Neural progenitor cell (in vitro differentiated cells): Measurements from ENCODE around the gene PWWP2B. TPM values are rescaled to one million over a fixed set of nuclear protein-coding genes. Genes with fewer than 3 reads are reported as not detected.
A peak's percentile ranks its signal among the peaks of the same experiment; 100 is the strongest.

Experiments used
- DNase-seq: peaks from one replicate; pipeline ENCODE4 v3.0.0-alpha.2; 2016; ENCODE audit warnings: low spot score
- H2AFZ ChIP-seq: fragments of 200-600 bp; sonication (generic); replicated peaks from 2 replicates; pipeline ENCODE4 v1.6.1; 2016; ENCODE audit warnings: antibody characterized with exemption
- H3F3A ChIP-seq: fragments of 200-600 bp; sonication (generic); 2 replicates; pipeline ENCODE4 v1.6.1; 2016; ENCODE audit warnings: antibody characterized with exemption, low read depth
- H3K27ac ChIP-seq: fragments of 200-600 bp; sonication (generic); 2 replicates; pipeline ENCODE4 v1.5.1; 2016; ENCODE audit warnings: mild to moderate bottlenecking
- H3K27me3 ChIP-seq: fragments of 200-600 bp; sonication (generic); 2 replicates; pipeline ENCODE4 v1.6.1; 2016; ENCODE audit warnings: mild to moderate bottlenecking, moderate library complexity
- H3K36me3 ChIP-seq: fragments of 200-600 bp; sonication (generic); 2 replicates; pipeline ENCODE4 v1.5.1; 2016
- H3K4me1 ChIP-seq: fragments of 200-600 bp; sonication (generic); 2 replicates; pipeline ENCODE4 v1.6.1; 2016; ENCODE audit warnings: mixed run types
- H3K4me2 ChIP-seq: fragments of 200-600 bp; sonication (generic); 2 replicates; pipeline ENCODE4 v1.6.1; 2016
- H3K4me3 ChIP-seq: fragments of 200-600 bp; sonication (generic); 2 replicates; pipeline ENCODE4 v1.5.1; 2016
- H3K79me2 ChIP-seq: fragments of 200-600 bp; sonication (generic); 2 replicates; pipeline ENCODE4 v1.6.1; 2016; ENCODE audit warnings: low read depth
- H3K9ac ChIP-seq: fragments of 200-600 bp; sonication (generic); 2 replicates; pipeline ENCODE4 v1.6.1; 2016
- H3K9me3 ChIP-seq: fragments of 200-600 bp; sonication (generic); 2 replicates; pipeline ENCODE4 v1.5.1; 2016; ENCODE audit warnings: low read depth
- H4K20me1 ChIP-seq: fragments of 200-600 bp; sonication (generic); 2 replicates; pipeline ENCODE4 v1.6.1; 2016; ENCODE audit warnings: low read depth
- H3K27ac Mint-ChIP-seq: 3 replicates; pipeline ENCODE4 v1.8.0; 2021; ENCODE audit warnings: mixed read lengths
- H3K27me3 Mint-ChIP-seq: 2 replicates; pipeline ENCODE4 v1.8.0; 2022; ENCODE audit warnings: low read depth, mild to moderate bottlenecking, inconsistent platforms, moderate library complexity, mixed read lengths; ENCODE audit not compliant: insufficient read depth
- H3K36me3 Mint-ChIP-seq: 3 replicates; pipeline ENCODE4 v1.8.0; 2021; ENCODE audit warnings: mixed read lengths
- H3K4me1 Mint-ChIP-seq: 3 replicates; pipeline ENCODE4 v1.8.0; 2021; ENCODE audit warnings: mixed read lengths
- H3K4me3 Mint-ChIP-seq: 3 replicates; pipeline ENCODE4 v1.8.0; 2021; ENCODE audit warnings: mild to moderate bottlenecking, moderate library complexity, mixed read lengths
- H3K9me3 Mint-ChIP-seq: 3 replicates; pipeline ENCODE4 v1.8.0; 2020; ENCODE audit warnings: mixed read lengths
- EZH2 ChIP-seq: fragments of 200-600 bp; sonication (generic); IDR thresholded peaks from 2 replicates; pipeline ENCODE4 v1.6.1; 2017; ENCODE audit warnings: antibody characterized with exemption, mild to moderate bottlenecking, moderate library complexity
- EZH2phosphoT487 ChIP-seq: fragments of 200-600 bp; sonication (generic); IDR thresholded peaks from 2 replicates; pipeline ENCODE4 v1.6.1; 2017; ENCODE audit warnings: antibody characterized with exemption
- total RNA-seq: library from RNA; depleted of rRNA; stranded (reverse); fragments of >200 nt; gene quantifications from 2 replicates; pipeline ENCODE4 v1.2.3, GENCODE V29; 2015; ENCODE audit warnings: low replicate concordance
- TF ChIP-seq, protein P1 (sequence below): fragments of 200-600 bp; sonication (generic); IDR thresholded peaks from 2 replicates; pipeline ENCODE4 v1.5.1; 2017; ENCODE audit warnings: antibody characterized with exemption, mild to moderate bottlenecking

PWWP2B gene
- total RNA-seq, 1 donor from 2014 or later: 0.34 TPM

DNA sequence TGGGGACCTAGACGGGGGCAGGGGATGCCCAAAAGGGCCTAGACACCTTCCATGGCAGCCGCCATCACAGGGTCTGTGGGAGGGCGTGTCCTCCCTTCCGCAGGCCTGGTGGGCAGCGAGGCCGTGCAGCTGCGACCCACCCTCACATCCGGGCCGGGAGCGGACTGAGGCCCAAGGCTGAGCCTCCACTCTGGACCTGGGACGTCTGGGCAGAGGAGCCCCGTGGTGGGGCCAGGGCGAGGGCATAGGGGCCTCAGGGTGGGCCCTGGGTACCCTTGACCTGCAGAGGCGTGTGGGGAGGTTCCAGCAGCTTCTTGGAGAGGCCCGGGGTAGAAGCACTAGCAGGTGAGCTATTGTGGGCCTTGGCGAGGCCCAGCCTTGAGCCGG lies 49.2 kb downstream of the PWWP2B start:
- H3K27ac Mint-ChIP-seq: peak overlapping the region; percentile 83

DNA sequence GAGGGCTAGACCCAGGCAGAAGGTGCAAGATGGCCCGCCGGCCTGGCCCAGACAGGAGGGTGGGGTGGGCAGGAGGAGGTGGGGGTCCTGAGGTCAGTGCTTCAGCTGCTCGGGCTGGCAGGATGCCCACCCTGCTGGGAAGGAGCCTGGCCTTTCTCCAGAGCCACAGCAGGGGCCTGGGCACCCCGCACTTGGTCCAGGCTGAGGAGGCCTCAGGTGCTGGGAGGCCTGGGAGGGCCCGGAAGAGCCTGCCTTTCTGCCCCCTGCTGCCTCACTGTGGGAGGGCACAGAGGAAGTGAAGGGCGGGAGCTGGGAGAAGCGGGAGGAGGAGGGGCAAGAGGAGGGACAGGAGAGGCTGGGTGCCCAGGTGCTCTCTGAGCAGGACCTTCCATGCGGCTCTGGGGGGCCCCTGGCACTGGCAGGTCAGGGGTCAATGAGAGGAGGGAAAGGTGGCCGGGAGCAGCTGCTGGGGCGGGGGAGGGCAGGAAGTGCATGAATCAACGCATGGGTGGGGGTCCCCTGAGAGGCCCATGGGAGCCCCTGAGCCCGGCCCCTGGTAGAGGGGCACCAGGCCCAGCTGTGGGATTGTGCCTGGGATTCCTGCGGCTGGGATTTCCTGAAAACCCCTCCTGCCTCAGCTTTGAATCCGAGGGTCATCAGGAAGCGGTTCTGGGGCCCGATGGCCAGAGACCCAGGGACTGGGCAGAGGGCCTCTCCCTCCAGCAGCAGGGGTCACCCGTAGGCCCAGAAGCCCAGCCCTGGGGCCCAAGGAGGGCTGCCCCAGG lies 49.9 kb downstream of the PWWP2B start:
- no peaks in the 10 kb centered on the region for H3K27me3 ChIP-seq
- no peak for DNase-seq
- no peak overlapping the region for H3K27ac ChIP-seq
- peaks cover 27% of the 10 kb centered on the region for H3K4me1 ChIP-seq
- no peaks in the 10 kb centered on the region for H3K36me3 ChIP-seq
- peaks cover 13% of the 10 kb centered on the region for H3K27me3 Mint-ChIP-seq
- no peaks in the 10 kb centered on the region for H3K9me3 Mint-ChIP-seq
- TF ChIP-seq, protein P1, sequence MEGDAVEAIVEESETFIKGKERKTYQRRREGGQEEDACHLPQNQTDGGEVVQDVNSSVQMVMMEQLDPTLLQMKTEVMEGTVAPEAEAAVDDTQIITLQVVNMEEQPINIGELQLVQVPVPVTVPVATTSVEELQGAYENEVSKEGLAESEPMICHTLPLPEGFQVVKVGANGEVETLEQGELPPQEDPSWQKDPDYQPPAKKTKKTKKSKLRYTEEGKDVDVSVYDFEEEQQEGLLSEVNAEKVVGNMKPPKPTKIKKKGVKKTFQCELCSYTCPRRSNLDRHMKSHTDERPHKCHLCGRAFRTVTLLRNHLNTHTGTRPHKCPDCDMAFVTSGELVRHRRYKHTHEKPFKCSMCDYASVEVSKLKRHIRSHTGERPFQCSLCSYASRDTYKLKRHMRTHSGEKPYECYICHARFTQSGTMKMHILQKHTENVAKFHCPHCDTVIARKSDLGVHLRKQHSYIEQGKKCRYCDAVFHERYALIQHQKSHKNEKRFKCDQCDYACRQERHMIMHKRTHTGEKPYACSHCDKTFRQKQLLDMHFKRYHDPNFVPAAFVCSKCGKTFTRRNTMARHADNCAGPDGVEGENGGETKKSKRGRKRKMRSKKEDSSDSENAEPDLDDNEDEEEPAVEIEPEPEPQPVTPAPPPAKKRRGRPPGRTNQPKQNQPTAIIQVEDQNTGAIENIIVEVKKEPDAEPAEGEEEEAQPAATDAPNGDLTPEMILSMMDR: no peak
- TF ChIP-seq EZH2phosphoT487 (no peak), EZH2 (no peak)
- H3K79me2 ChIP-seq: no peaks in the 10 kb centered on the region
- H2AFZ ChIP-seq: no peak overlapping the region
- no peak overlapping the region for H3K4me3 Mint-ChIP-seq
- H3K9ac ChIP-seq: no peak overlapping the region
- peaks cover 3% of the 10 kb centered on the region for H3K36me3 Mint-ChIP-seq
- H3K27ac Mint-ChIP-seq: peak overlapping the region; percentile 83
- H3K4me3 ChIP-seq: no peak overlapping the region
- H3K4me1 Mint-ChIP-seq: peaks cover 32% of the 10 kb centered on the region
- no peak overlapping the region for H3K4me2 ChIP-seq
- H3F3A ChIP-seq: peaks cover 32% of the 10 kb centered on the region
- H4K20me1 ChIP-seq: no peaks in the 10 kb centered on the region
- H3K9me3 ChIP-seq: no peaks in the 10 kb centered on the region

More for the DNA sequence above, 49.2 kb downstream of the PWWP2B start:
- DNase-seq: no peak
- Histone ChIP-seq H3K4me3 (no peak overlapping the region), H4K20me1 (no peaks in the 10 kb centered on the region), H3K79me2 (no peaks in the 10 kb centered on the region), H3K36me3 (no peaks in the 10 kb centered on the region), H3K4me1 (peaks cover 27% of the 10 kb centered on the region), H3K27me3 (no peaks in the 10 kb centered on the region), H3K27ac (no peak overlapping the region), H2AFZ (no peak overlapping the region), H3F3A (peaks cover 31% of the 10 kb centered on the region), H3K9ac (no peak overlapping the region), H3K4me2 (no peak overlapping the region), H3K9me3 (no peaks in the 10 kb centered on the region)
- H3K4me3 Mint-ChIP-seq: no peak overlapping the region
- peaks cover 3% of the 10 kb centered on the region for H3K36me3 Mint-ChIP-seq
- peaks cover 14% of the 10 kb centered on the region for H3K27me3 Mint-ChIP-seq
- H3K9me3 Mint-ChIP-seq: no peaks in the 10 kb centered on the region
- TF ChIP-seq EZH2: no peak
- TF ChIP-seq EZH2phosphoT487: no peak
- TF ChIP-seq, protein P1: no peak
- H3K4me1 Mint-ChIP-seq: peaks cover 29% of the 10 kb centered on the region

DNA sequence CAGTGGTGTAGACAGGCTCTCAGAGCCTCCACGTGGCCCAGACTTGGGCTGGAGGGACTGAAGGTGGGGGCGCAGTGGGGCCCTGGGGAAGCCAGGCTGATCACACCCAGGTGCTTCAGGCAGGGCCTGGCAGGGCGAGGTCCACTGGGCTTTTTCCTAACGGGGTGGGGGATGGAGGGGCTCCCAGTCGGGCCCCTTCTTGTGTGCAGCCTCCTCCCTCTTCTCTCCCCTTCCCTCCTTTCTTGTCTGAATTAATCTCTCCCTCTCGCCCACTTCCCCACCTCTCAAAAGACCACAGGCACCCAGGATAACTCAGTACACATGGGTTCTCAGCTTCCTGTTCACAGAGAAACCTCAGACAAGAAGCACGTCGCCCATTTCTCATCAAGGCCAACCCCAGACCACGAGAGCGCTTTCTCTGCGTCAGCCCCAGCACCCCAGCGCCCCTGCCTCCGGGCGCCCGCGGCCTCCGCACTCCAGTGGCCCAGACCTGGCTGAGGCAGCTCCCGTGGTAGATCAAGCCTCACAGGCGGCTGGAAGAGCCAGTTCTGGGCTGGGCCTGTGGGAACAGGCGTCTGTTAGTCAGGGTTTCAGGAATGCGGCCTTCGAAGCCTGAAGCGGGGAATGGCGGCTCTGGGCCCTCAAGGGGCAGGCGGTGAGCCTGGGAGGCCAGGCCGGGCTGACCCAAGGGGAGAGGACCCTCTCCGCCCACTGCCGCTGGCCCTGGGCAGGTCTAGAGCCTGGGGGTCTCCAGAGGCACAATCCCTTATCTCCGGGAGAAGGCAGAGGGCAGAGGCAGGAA lies 50.6 kb downstream of the PWWP2B start:
- Mint-ChIP-seq H3K4me1 (peaks cover 29% of the 10 kb centered on the region), H3K27me3 (peaks cover 9% of the 10 kb centered on the region), H3K4me3 (no peak overlapping the region), H3K9me3 (no peaks in the 10 kb centered on the region), H3K27ac (peak overlapping the region; percentile 99), H3K36me3 (no peaks in the 10 kb centered on the region)
- Histone ChIP-seq H3K4me3 (no peak overlapping the region), H3F3A (peaks cover 32% of the 10 kb centered on the region), H3K27ac (no peak overlapping the region), H2AFZ (no peak overlapping the region), H3K27me3 (no peaks in the 10 kb centered on the region), H3K36me3 (no peaks in the 10 kb centered on the region), H3K9ac (no peak overlapping the region), H3K4me1 (peaks cover 27% of the 10 kb centered on the region), H4K20me1 (peaks cover 4% of the 10 kb centered on the region), H3K9me3 (no peaks in the 10 kb centered on the region), H3K4me2 (no peak overlapping the region), H3K79me2 (no peaks in the 10 kb centered on the region)
- no peak for TF ChIP-seq EZH2
- no peak for TF ChIP-seq EZH2phosphoT487
- TF ChIP-seq, protein P1: no peak
- DNase-seq: peak; percentile 56
